HepG2 (cell line): ENCODE results near the gene ARL17B. TPM values are rescaled to one million over a fixed set of nuclear protein-coding genes. Genes with fewer than 3 reads are reported as not detected.
"Not testable (repeated sequence)": the region's sequence is repeated elsewhere in the genome, so short reads cannot be mapped to it uniquely, and the experiment has no call there.

Experiments
- ATAC-seq: fragments of 200-7000 bp; cut with Tn5 transposase; 3 replicates; pipeline ENCODE4 v1.9.1; 2020; ENCODE audit warnings: mild to moderate bottlenecking, moderate library complexity
- BruUV-seq: library from RNA; stranded (reverse); fragments of 400-500 nt; replicated peaks from 2 replicates; lab custom pipeline; 2021; lab: Mats Ljungman, UMichigan
- CTCF ChIA-PET: fragments of 300-600 bp; formaldehyde crosslinking; extraction: SDS; loops from one replicate; lab custom pipeline; 2021; ENCODE audit warnings: low total read pairs, inconsistent platforms, low intra/inter-chr PET ratio; lab: Yijun Ruan, JAX
- POLR2A ChIA-PET: fragments of 350-600 bp; sonication (Branson Sonifier 250); formaldehyde crosslinking; loops from one replicate; lab custom pipeline; 2020; ENCODE audit warnings: antibody characterized with exemption, inconsistent platforms; lab: Yijun Ruan, JAX
- DNase-seq: peaks from one replicate; pipeline ENCODE4 v3.0.0-alpha.2; 2015; ENCODE audit warnings: low spot score
- FAIRE-seq: peaks from 3 replicates; lab custom pipeline; 2011; peaks lifted over from hg19 to GRCh38; lab: Jason Lieb, UNC
- H2AFZ ChIP-seq: one replicate; pipeline ENCODE4 v1.6.1; 2011; ENCODE audit warnings: low read length, inconsistent platforms
- H3K27ac ChIP-seq: fragments of 300-600 bp; 3 replicates; pipeline ENCODE4 v1.8.0; 2011; ENCODE audit warnings: mixed run types, mild to moderate bottlenecking, mixed read lengths, low read length, inconsistent platforms; ENCODE audit not compliant: insufficient read depth; ENCODE audit errors: extremely low read length
- H3K27me3 ChIP-seq, 2 experiments: fragments of 200-600 bp in 1 of 2; 2 replicates in 1 of 2; 3 replicates in 1 of 2; pipeline versions ENCODE4 v1.6.0 to v1.8.0; 2011; ENCODE audit warnings: low read length in 2 of 2, mild to moderate bottlenecking in 2 of 2, moderate library complexity in 2 of 2, inconsistent platforms in 1 of 2; ENCODE audit not compliant: insufficient read depth in 2 of 2, control insufficient read depth in 1 of 2
- H3K36me3 ChIP-seq, 2 experiments: fragments of 200-600 bp in 1 of 2; replicated peaks in 1 of 2; 2 replicates in 1 of 2; 3 replicates in 1 of 2; pipeline versions ENCODE4 v1.5.1 to v1.8.0; 2011; ENCODE audit warnings: low read length in 2 of 2, inconsistent platforms in 1 of 2; ENCODE audit not compliant: insufficient read depth in 2 of 2, control insufficient read depth in 1 of 2
- H3K4me1 ChIP-seq: 2 replicates; pipeline ENCODE4 v1.5.1; 2012; ENCODE audit warnings: low read length, inconsistent platforms; ENCODE audit not compliant: insufficient read depth
- H3K4me2 ChIP-seq: 2 replicates; pipeline ENCODE4 v1.6.0; 2011; ENCODE audit warnings: low read depth, low read length, inconsistent platforms
- H3K4me3 ChIP-seq, 3 experiments: fragments of 200-600 bp in 1 of 3; sonication (generic), shearing (Covaris generic) in 1 of 3; replicated peaks in 1 of 3; 2 replicates each; pipeline ENCODE4 v1.5.1; 2011 to 2016; ENCODE audit warnings: low read length in 3 of 3, inconsistent platforms in 2 of 3, low read depth in 2 of 3, mild to moderate bottlenecking in 2 of 3, control low read depth in 1 of 3, mixed read lengths in 1 of 3; ENCODE audit not compliant: insufficient read depth in 1 of 3
- H3K79me2 ChIP-seq: one replicate; pipeline ENCODE4 v1.6.1; 2011; ENCODE audit warnings: low read length, inconsistent platforms; ENCODE audit not compliant: insufficient read depth
- H3K9ac ChIP-seq: 2 replicates; pipeline ENCODE4 v1.6.0; 2011; ENCODE audit warnings: mild to moderate bottlenecking, low read depth, low read length, inconsistent platforms; ENCODE audit not compliant: insufficient read depth
- H3K9me3 ChIP-seq: 2 replicates; pipeline ENCODE4 v1.5.1; 2012; ENCODE audit warnings: mild to moderate bottlenecking, low read length
- H4K20me1 ChIP-seq: 2 replicates; pipeline ENCODE4 v1.6.0; 2011; ENCODE audit warnings: inconsistent platforms, mild to moderate bottlenecking, low read length, moderate library complexity; ENCODE audit not compliant: insufficient read depth
- BCL6 ChIP-seq: IDR thresholded peaks from 2 replicates; pipeline ENCODE4 v1.6.1; 2016; ENCODE audit warnings: missing genetic modification reagents, missing compliant biosample characterization
- FOXA1 ChIP-seq, 2 experiments: fragments of 450-650 bp in 1 of 2; sonication (generic) in 1 of 2; formaldehyde crosslinking in 1 of 2; IDR thresholded peaks; 2 replicates each; pipeline versions ENCODE4 v1.4.0 to v1.6.1; 2016 to 2020; ENCODE audit warnings: missing genetic modification reagents in 1 of 2
- KDM2A ChIP-seq: sonication (generic); formaldehyde crosslinking; IDR thresholded peaks from 2 replicates; pipeline ENCODE4 v1.4.0; 2020; ENCODE audit warnings: low read depth, missing genetic modification reagents, borderline replicate concordance
- MED13 ChIP-seq: sonication (generic); formaldehyde crosslinking; IDR thresholded peaks from 2 replicates; pipeline ENCODE4 v1.5.0; 2020; ENCODE audit warnings: missing genetic modification reagents
- SOX13 ChIP-seq, 3 experiments: fragments of 450-650 bp in 1 of 3; sonication (generic) in 1 of 3; formaldehyde crosslinking in 1 of 3; IDR thresholded peaks in 2 of 3; conservative IDR thresholded peaks in 1 of 3; 2 replicates each; pipeline versions ENCODE4 v1.5.0 to v1.6.1; 2016 to 2020; ENCODE audit warnings: antibody characterized with exemption in 1 of 3, mild to moderate bottlenecking in 1 of 3, missing compliant biosample characterization in 1 of 3, missing genetic modification reagents in 1 of 3, moderate library complexity in 1 of 3
- SOX5 ChIP-seq: IDR thresholded peaks from 2 replicates; pipeline ENCODE4 v1.6.1; 2016; ENCODE audit warnings: borderline replicate concordance
- ZNF331 ChIP-seq: sonication (generic); formaldehyde crosslinking; IDR thresholded peaks from 2 replicates; pipeline ENCODE4 v1.4.0; 2020; ENCODE audit warnings: missing genetic modification reagents
- ZZZ3 ChIP-seq: sonication (generic); formaldehyde crosslinking; IDR thresholded peaks from 2 replicates; pipeline ENCODE4 v1.4.0; 2020; ENCODE audit warnings: missing genetic modification reagents, mild to moderate bottlenecking, borderline replicate concordance
- WGBS: methylation state at CpG from one replicate; pipeline ENCODE4 v1.1.6; 2017; ENCODE audit warnings: low lambda C conversion rate; 5-methylcytosine and 5-hydroxymethylcytosine counted together
- in situ Hi-C: cut with HindIII; loops from 2 replicates; pipeline ENCODE4 v1.10.0; 2017; ENCODE audit warnings: low pct_unique_long_range_greater_than_20kb; ENCODE audit not compliant: extremely low pct_ligation_motif_present
- intact Hi-C: fragments of 100-400 bp; cut with micrococcal nuclease; formaldehyde crosslinking; loops from one replicate; pipeline ENCODE4 v1.10.0; 2022; ENCODE audit not compliant: unreplicated experiment
- polyA plus RNA-seq, 8 experiments: library from polyadenylated mRNA; depleted of rRNA in 3 of 8; stranded (reverse) in 7 of 8; unstranded in 1 of 8; fragments of >200 nt; fragmentation: Illumina TruSeq in 4 of 8; extraction: Trizol in 4 of 8; gene quantifications; 2 replicates each; pipeline versions ENCODE4 v1.2.1 to v1.2.3, GENCODE V29; 2011 to 2016; ENCODE audit warnings: low read depth in 4 of 8, missing spikeins in 1 of 8, mixed read lengths in 1 of 8; ENCODE audit not compliant: insufficient read depth in 1 of 8
- total RNA-seq, 5 experiments: library from RNA; depleted of rRNA; stranded (reverse); fragments of >200 nt; fragmentation: Illumina TruSeq; extraction: Trizol; gene quantifications; 2 replicates each; pipeline ENCODE4 v1.2.3, GENCODE V29; 2016; ENCODE audit warnings: low read depth in 1 of 5
- TF ChIP-seq, protein P1 (sequence below): sonication (generic); formaldehyde crosslinking; IDR thresholded peaks from 2 replicates; pipeline ENCODE4 v1.5.0; 2020; ENCODE audit warnings: mild to moderate bottlenecking, missing genetic modification reagents

ARL17B gene
- total and polyA plus RNA-seq, 2 of the 13 experiments (the other 11 are each of a cell fraction or from before 2014, with no cell fraction given), result 14.2 to 25.8 TPM

DNA sequence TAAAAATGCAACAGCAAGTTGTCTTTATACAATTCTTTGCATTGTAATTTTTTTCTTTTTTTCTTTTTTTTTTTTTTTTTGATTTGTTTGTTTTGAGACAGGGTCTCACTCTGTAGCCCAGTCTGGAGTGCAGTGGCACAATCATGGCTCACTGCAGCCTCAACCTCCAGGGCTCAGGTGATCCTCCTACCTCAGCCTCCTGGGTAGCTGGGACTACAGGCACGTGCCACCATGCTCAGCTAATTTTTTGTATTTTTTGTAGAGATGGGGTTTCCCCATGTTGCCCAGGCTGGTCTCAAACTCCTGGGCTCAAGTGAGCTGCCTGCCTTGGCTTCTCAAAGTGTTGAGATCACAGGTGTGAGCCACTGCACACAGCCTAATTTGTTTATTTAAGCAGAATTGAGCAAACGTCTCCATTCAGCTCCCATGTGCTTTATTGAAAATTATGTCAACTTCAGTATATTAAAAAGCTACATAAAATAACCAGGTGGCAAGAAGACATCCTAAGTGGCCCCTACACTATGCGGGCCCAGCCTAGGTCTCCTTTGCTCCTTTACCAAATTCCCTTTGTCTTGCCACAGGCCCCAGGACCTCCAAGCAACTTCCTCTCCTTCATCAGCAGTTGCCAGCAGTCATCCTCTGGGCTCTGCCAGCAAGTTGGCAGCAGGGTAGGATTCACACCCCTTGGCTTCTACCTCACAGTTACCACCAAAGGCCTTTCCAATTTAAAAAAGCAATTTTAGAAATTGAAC is 84.7 kb downstream of the ARL17B start:
- BruUV-seq, FAIRE-seq, ATAC-seq, H3K9ac ChIP-seq, H3K79me2 ChIP-seq, in situ Hi-C loops, H3K36me3 ChIP-seq, H3K9me3 ChIP-seq, H3K27me3 ChIP-seq, H3K4me3 ChIP-seq, H3K4me2 ChIP-seq, H4K20me1 ChIP-seq, H3K27ac ChIP-seq, H2AFZ ChIP-seq, intact Hi-C loops, CTCF ChIA-PET, DNase-seq: not testable (repeated sequence)
- TF ChIP-seq MED13 (CRISPR knock-in tag), result 0 out of 2 replicates have a peak, but pooled peaks have one; percentile 34
- TF ChIP-seq, protein P1, sequence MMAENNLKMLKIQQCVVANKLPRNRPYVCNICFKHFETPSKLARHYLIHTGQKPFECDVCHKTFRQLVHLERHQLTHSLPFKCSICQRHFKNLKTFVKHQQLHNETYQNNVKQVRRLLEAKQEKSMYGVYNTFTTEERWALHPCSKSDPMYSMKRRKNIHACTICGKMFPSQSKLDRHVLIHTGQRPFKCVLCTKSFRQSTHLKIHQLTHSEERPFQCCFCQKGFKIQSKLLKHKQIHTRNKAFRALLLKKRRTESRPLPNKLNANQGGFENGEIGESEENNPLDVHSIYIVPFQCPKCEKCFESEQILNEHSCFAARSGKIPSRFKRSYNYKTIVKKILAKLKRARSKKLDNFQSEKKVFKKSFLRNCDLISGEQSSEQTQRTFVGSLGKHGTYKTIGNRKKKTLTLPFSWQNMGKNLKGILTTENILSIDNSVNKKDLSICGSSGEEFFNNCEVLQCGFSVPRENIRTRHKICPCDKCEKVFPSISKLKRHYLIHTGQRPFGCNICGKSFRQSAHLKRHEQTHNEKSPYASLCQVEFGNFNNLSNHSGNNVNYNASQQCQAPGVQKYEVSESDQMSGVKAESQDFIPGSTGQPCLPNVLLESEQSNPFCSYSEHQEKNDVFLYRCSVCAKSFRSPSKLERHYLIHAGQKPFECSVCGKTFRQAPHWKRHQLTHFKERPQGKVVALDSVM (CRISPR knock-in tag), result 0 out of 2 replicates have a peak, but pooled peaks have one; percentile 20
- WGBS, result 59% methylated on average over 3 of the region's 3 CpGs
- peaks cover 36% of the 10 kb centered on the region for H3K4me1 ChIP-seq
- POLR2A ChIA-PET, result interaction anchor here (0.7 kb wide), 1 partner anchor 9 kb away, joined by 3 read pairs; no protein-coding TSS in a partner anchor

DNA sequence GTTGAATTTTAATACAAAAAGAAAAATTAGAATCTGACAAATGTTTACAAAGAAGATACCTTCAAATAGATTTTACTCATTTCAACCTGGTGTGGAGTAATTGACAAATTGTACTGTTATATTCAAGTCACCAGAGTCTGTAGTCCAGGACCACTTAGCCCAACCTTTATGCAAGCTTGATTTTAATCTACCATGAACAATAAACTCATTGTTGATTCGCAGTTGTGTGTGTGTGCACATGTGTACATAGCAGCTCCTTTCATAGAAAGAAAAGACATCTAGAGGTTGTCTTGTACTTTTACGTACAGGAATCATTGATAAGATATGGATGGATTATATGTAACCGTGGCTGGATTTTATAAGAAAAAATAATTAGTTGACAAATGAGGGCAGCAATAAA is 87.3 kb downstream of the ARL17B start:
- Histone ChIP-seq H3K27ac (no peak overlapping the region), H3K9me3 (no peaks in the 10 kb centered on the region), H4K20me1 (no peaks in the 10 kb centered on the region), H3K79me2 (no peaks in the 10 kb centered on the region), H3K4me3 (no peak overlapping the region), H3K36me3 (no peaks in the 10 kb centered on the region), H3K9ac (no peak overlapping the region), H3K4me2 (no peak overlapping the region), H2AFZ (no peak overlapping the region), H3K4me1 (peaks cover 29% of the 10 kb centered on the region), H3K27me3 (no peaks in the 10 kb centered on the region)
- in situ Hi-C loops, result loop anchor here (25.0 kb wide), 1 partner anchor 687 kb away; no protein-coding TSS in a partner anchor
- no TSS peak for BruUV-seq
- 22% methylated on average over 3 of the region's 3 CpGs for WGBS
- peak; percentile 50 for DNase-seq
- intact Hi-C loops, result no loop called here
- ChIA-PET POLR2A (no interaction called here), CTCF (no interaction called here)
- no peak for FAIRE-seq
- TF ChIP-seq SOX13 (IDR thresholded peaks at IDR 0.05) (no peak), SOX13 (CRISPR knock-in tag; conservative IDR thresholded peaks at IDR 0.05 in 1 of 2, IDR thresholded peaks at IDR 0.05 in 1 of 2) (peak in 1 of 2 experiments; percentile 37; a peak in 1 of 4 replicates), BCL6 (CRISPR knock-in tag) (peak; percentile 60; the same call in 1 of the 2 replicates), KDM2A (CRISPR knock-in tag) (no peak), ZNF331 (no peak), ZZZ3 (CRISPR knock-in tag) (no peak), SOX5 (CRISPR knock-in tag) (0 out of 2 replicates have a peak, but pooled peaks have one; percentile 13), FOXA1 (IDR thresholded peaks at IDR 0.05) (no peak), FOXA1 (CRISPR knock-in tag; IDR thresholded peaks at IDR 0.05) (peak; percentile 13; the same call in 1 of the 2 replicates)
- ATAC-seq, result no peak
